Astrocyte of the hippocampus (primary cell): ENCODE results near the gene ITIH1.
A peak's percentile ranks its signal among the peaks of the same experiment; 100 is the strongest.

Experiments
- DNase-seq: peaks from one replicate; pipeline ENCODE4 v3.0.0; 2011; ENCODE audit warnings: low read depth, low spot score

Gene ITIH1

GRCh38 chr3:52788890-52789745 lies 11.7 kb downstream of the ITIH1 start:
- DNase-seq = no peak

- DNase-seq = no peak
Observed at GRCh38 chr3:52789746-52790040, 12.3 kb downstream of the ITIH1 start.

- DNase-seq = no peak
Observed at GRCh38 chr3:52790337-52790736, 12.9 kb downstream of the ITIH1 start.

GRCh38 chr3:52790741-52791140 lies 13.3 kb downstream of the ITIH1 start:
- no peak for DNase-seq

GRCh38 chr3:52791366-52791765 lies 14.0 kb downstream of the ITIH1 start:
- DNase-seq = no peak

- DNase-seq = no peak
Observed at GRCh38 chr3:52791928-52792327, 14.5 kb downstream of the ITIH1 start.

- no peak for DNase-seq
Observed at GRCh38 chr3:52792413-52792812, 15.0 kb downstream of the ITIH1 start.

GRCh38 chr3:52792961-52793695 lies 15.7 kb downstream of the ITIH1 start:
- DNase-seq = peak; percentile 18

- DNase-seq = no peak
Observed at GRCh38 chr3:52793702-52794611, 16.6 kb downstream of the ITIH1 start.

- no peak for DNase-seq
Observed at GRCh38 chr3:52794612-52795099, 17.3 kb downstream of the ITIH1 start, which contains the start of gene ITIH3. Gene ITIH3 (plus strand): TSS chr3:52794796. CDS start chr3:52794804, 8 bp downstream.

GRCh38 chr3:52795298-52795900 lies 18.0 kb downstream of the ITIH1 start:
- no peak for DNase-seq

- DNase-seq = no peak
Observed at GRCh38 chr3:52796411-52796810, 19.0 kb downstream of the ITIH1 start.

- peak; percentile 44 for DNase-seq
Observed at GRCh38 chr3:52798376-52798977, 21.1 kb downstream of the ITIH1 start.

- no peak for DNase-seq
Observed at GRCh38 chr3:52798978-52799476, 21.6 kb downstream of the ITIH1 start.

- no peak for DNase-seq
Observed at GRCh38 chr3:52800079-52800478, 22.7 kb downstream of the ITIH1 start.

- DNase-seq = no peak
Observed at GRCh38 chr3:52801839-52802238, 24.4 kb downstream of the ITIH1 start.

- DNase-seq = no peak
Observed at GRCh38 chr3:52805270-52806039, 28.1 kb downstream of the ITIH1 start.

- no peak for DNase-seq
Observed at GRCh38 chr3:52809149-52809548, 31.8 kb downstream of the ITIH1 start.

- DNase-seq = no peak
Observed at GRCh38 chr3:52809662-52810377, 32.4 kb downstream of the ITIH1 start.
